ENCODE results near the gene ANKRD40CL.

Gene ANKRD40CL

DNA sequence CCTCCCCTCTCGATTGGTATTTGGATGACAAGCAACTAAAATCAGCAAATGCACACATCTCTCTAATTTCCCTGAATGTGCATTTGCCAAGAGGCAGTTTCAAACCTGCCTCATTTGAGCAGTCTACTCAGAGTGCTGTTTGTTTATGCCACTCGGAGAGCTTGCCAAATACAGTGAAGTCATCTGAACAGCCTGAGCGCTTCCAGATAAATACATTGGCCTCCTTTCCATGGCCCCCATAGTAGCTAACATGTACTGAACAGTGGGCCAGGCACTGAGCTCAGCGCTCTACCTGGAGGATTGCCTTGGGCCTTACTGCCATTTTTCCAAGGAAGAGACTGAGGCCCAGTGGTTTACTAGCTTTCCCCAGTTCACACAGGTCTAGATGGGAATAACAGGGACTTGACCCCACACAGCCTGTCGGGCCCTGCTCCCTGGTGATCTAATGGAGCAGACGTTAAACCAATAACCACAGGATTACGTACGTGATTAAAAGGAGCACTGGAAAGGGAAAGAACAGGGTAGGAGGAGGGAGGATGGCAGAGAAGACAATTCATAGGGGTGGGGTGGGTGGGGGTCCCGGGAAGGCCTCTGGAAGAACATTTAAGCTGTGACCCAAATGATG lies 18.7 kb upstream of the ANKRD40CL start:
- DNase-seq, result peak; percentile 65

DNA sequence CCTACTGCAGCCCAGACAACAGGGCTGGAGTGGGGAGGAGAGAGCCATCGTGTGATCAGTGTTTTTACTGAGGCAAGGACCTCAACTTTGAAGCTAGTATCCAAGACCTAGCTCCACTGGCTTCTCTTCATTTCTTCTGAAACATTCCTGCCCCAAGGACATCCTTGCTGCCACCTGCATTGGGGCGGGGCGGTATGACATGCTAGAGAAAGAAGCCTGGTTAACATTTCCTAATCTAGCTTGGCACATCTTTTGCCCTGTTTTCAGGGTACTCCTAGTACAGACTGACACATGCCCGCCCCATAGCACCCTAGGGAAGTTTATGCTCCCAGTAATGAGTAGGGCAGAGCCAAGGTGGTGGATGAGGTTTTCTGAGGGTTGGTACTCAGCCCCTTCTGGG lies 17.8 kb upstream of the ANKRD40CL start:
- DNase-seq, result no peak

- DNase-seq, result no peak
Measured at GRCh38 chr17:50783905-50784304, 16.6 kb upstream of the ANKRD40CL start.

GRCh38 chr17:50783193-50783660 lies 15.9 kb upstream of the ANKRD40CL start:
- peak; percentile 91 for DNase-seq

- DNase-seq, result no peak
Measured at GRCh38 chr17:50781167-50781566, 13.8 kb upstream of the ANKRD40CL start.

GRCh38 chr17:50779747-50780353 lies 12.5 kb upstream of the ANKRD40CL start:
- DNase-seq, result no peak

DNA sequence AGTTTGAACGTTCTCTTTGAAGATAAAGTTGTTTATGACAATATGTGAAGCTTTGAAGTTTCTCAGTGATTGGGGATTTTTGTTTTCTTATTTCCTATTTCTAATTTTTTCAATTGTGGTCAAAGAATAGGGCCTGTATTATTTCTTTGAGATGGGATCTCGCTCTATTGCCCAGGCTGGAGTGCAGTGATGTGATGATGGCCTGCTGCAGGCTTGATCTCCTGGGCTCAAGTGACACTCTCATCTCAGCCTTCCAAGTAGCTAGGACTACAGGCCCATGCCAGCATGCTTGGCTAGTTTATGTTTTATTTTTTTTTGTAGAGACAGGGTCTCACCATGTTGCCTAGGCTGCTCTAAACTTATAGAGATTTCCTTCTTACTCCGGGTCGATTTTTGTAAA lies 11.7 kb upstream of the ANKRD40CL start:
- DNase-seq, result no peak

GRCh38 chr17:50778471-50778870 lies 11.2 kb upstream of the ANKRD40CL start:
- DNase-seq, result no peak

GRCh38 chr17:50775926-50776325 lies 8.6 kb upstream of the ANKRD40CL start:
- DNase-seq, result no peak

GRCh38 chr17:50774225-50774803 lies 7.0 kb upstream of the ANKRD40CL start:
- no peak for DNase-seq

DNA sequence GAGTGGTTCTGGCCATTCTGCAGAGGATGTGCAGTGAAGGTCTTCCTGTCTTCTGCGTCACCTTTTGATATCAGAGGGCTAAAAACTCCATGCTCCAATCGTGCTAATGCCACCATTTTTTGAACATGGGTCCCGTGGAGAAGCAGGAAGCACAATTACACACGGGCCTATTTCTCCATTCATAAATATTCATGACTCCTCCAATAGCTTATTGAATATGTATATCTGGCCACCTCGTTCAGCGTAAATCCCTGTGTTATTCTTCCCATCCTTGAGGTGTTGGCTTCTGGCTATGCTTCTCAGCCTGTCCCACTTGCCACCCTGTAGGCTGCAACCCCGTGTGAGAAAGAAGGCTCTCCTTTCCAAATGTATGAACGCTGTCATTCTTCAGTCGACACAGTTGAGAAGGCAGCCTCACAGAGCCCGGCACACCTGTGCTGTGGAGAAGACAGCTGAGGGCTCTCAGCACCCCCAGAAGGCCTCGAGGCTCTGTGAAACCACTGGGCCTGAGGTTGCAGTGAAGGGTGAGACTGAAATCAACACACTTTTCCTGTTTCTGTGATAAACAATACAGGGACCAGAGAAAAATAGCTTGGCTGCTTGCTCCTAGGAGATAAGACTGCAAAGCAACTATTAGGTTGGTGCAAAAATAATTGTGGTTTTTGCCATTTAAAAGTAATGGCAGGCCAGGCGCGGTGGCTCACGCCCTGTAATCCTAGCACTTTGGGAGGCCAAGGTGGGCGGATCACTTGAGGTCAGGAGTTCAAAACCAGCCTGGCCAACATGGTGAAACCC lies 4.9 kb upstream of the ANKRD40CL start:
- DNase-seq, result no peak

DNA sequence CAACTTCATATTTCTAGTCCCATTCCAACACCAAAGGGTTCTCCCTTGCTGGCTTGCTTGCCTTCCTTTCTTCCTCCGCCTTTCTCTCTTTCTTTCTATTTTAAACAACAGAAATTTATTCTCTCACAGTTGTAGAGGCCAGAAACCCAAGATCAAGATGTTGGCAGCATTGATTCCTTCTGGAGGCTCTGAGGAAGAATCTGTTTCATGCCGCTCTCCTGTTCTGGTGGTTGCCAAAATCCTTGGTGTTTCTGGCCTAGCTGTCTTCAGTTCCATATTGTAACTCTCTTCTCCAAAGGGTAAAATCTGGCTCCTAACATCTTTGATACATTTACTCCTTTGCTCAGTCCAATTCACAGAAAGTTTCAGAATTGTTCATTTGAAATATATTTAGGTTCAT lies 3.0 kb upstream of the ANKRD40CL start:
- no peak for DNase-seq

- no peak for DNase-seq
Measured at GRCh38 chr17:50769884-50770283, 2.6 kb upstream of the ANKRD40CL start.

DNA sequence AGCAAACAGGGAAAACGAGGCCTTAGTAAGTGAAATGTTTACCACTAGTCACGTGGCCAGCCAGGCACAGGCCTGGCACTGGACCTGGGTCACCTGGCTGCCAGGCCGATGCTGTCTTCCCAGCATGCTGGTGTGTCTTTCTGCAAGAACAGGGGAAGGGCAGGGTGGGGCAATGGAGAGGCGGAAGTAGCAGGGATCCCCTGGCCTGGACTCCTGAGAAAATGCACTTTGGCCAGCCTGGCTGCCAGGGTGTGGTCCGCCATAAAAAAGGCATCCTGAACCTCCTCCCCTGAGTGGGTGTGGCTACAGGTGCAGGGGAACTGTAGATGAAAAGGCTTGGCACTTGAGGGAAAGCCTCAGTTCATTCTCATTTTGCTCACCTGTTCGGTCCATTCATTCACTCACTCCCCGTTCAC lies 1.0 kb upstream of the ANKRD40CL start:
- DNase-seq, result no peak

DNA sequence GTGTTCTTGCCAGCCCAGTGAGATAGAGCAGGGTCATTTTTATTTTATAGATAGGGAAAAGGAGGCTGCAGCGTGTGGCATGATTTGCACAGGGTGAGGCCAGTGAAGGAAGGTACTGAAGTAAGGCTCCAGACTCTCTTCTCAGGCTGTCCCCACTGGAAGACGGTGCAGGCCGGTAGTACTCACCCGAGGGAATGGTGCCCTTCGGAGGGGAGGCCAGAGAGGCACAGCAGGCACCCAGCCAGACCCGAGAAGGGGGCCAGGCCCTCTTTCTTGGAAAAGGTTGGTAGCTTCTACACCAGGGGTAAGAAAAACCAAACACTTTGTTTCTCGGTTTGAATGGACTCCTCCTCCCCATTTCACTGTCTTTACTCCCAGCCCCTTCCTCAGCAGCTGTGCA lies 288 bp downstream of the ANKRD40CL start:
- DNase-seq, result no peak

GRCh38 chr17:50766222-50767023 lies 895 bp downstream of the ANKRD40CL start:
- DNase-seq, result no peak

GRCh38 chr17:50765454-50766221 lies 1.7 kb downstream of the ANKRD40CL start:
- DNase-seq, result no peak

GRCh38 chr17:50764734-50765149 lies 2.6 kb downstream of the ANKRD40CL start:
- no peak for DNase-seq

DNA sequence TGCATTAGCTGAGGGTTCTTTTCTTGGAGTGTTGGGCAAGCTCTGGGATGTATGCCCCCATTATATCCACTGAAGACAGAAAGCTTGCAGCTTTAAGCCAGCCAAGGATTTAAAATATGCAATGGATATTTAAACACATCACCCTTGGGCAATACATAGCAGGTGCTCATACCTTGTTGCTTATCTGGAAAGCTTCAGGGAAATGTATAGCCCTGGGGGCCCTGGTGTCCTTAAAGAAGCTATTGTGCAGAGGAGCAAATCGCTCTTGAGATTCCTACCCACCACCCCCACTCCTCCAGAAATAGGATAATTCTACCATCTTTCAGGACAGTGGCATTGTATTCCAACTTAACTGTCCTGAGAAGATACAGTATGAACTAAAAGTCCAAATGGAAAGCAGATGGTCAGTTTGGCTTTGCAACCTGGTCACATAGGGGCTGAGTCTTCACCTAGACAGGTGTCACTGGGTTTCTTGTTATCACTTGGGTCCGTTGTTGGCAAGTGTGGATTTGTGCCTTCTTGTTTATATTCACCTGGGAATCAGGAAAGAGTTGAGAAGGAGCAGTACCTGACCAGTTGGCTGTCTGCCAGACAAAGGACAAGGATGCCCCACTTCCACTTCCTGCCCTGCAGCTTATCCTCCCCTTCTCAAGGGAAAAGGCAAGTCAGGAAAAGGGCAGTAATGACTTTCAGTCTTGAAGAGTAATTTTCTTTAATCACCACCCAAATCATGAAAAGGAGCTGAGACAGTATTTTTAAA lies 3.4 kb downstream of the ANKRD40CL start:
- DNase-seq, result no peak

DNA sequence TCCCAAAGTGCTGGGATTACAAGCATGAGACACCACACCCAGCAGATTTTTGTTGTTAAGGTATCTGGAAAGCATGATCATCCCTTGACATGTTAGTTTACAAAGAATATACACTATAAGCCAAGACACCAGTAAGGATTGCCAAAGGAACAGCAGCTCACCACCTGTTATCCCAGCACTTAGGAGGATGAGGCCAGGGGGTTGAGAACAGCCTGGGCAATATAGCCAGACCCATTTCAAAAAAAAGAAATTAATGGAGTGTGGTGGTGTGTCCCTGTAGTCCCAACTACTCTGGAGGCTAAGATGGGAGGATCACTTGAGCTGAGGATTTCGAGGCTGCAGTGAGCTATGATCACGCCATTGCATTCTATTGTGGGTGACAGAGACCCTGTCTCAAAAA lies 5.1 kb downstream of the ANKRD40CL start:
- no peak for DNase-seq

DNA sequence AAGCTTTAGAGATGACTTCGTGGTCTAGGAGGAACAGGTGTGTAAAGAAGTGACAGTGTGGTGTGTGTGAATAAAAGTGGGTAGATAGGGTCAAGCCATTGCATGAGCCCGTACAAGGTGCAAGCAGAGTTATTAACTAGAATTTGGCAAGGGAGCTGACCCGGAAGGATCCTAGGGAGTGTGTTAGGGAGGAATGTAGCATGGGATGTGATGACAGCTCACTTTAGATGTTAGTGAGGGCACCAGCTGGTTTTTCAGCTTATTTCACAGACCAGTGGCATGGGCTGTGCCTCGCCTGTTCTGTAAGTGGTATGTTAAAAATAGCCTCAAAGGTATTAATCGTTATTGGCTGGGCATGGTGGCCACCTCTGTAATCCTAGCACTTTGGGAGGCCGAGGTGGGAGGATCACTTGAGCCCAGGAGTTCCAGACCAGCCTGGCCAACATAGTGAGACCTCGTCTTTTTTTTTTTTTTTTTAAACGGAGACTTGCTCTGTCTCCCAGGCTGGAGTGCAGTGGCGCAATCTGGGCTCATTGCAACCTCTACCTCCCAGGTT lies 8.3 kb downstream of the ANKRD40CL start:
- no peak for DNase-seq
